GM18526 (cell line): ENCODE data around the gene HERC6.

Experiments used
- POLR2A ChIP-seq: IDR thresholded peaks from 3 replicates; pipeline ENCODE4 v1.6.1; 2011; ENCODE audit not compliant: insufficient read length; ENCODE audit errors: extremely low read depth

The HERC6 gene

GRCh38 chr4:88378691-88379559 lies at the start of gene HERC6:
Gene HERC6, plus strand, starts transcription at chr4:88378852. Its CDS starts 70 bp downstream, at chr4:88378922.
- peak; percentile 54 for TF ChIP-seq POLR2A

- no peak for TF ChIP-seq POLR2A
These were observed 44.8 kb upstream of the HERC6 start for GRCh38 chr4:88333741-88334405.

DNA sequence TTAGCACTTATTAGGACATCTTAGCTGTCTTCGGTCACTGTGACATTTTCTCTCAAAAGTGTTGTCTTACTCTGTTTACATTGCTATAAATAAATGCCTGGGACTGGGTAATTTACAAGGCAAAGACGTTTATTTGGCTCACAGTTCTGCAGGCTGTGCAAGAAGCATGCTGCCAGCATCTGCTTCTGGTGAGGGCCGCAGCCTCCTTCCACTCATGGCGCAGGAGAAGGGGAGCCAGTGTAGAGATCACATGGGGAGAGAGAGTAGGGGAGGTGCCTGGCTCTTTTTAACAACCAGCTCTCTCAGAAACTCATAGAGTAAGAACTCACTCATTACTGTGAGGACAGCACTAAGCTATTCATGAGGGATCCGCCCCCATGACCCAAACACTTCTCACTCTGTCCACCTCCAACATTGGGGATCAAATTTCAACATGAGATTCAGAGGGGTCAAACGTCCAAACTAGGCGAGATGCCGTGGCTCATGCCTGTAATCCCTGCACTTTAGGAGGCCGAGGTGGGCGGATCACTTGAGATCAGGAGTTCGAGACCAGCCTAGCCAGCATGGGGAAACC lies 43.5 kb upstream of the HERC6 start:
- no peak for TF ChIP-seq POLR2A

DNA sequence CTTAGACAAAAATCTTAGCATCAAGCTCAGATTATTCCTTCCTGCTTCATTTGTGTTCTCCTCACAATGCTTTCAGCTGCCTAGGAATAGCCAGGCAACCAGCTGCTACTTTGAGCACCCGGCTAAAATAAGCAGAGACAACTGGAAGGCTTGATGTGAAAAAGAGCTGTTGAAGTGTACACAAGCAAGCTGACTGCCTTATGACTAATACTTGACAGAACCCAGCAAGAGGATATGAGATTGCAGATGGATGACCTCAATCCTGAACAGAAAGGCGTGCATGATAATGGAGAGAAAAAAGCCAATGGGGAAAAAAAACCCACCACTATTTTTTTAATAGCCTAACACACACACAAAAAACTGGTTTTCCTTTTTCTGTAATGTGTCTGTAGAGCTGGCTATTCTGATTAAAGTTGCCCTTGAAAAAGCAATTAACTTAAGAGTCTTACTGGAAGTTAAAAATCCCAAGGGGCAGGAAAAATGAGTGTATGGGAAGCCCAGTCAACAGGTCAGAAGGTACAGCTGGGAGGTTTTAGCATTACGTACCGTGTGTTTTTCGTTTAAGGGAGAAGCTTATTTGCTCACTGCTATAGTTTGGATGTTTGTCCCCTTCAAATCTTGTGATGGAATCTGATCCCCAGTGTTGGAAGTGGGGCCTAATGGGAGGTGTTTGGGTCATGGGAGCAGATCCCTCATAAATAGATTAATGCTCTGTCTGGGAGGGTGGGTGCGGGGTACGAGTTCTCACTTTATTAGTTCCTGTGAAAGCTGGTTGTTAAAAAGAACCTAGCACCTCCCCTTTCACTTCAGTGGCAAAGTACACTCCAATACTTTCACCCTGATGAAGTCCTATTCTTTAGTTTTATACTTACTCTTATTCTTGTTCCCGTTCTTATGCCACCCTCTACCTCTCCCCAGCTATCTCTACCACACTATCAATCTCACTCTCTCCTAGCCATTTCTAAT lies 37.1 kb upstream of the HERC6 start:
- no peak for TF ChIP-seq POLR2A

GRCh38 chr4:88350786-88351185 lies 27.9 kb upstream of the HERC6 start:
- TF ChIP-seq POLR2A, result no peak

DNA sequence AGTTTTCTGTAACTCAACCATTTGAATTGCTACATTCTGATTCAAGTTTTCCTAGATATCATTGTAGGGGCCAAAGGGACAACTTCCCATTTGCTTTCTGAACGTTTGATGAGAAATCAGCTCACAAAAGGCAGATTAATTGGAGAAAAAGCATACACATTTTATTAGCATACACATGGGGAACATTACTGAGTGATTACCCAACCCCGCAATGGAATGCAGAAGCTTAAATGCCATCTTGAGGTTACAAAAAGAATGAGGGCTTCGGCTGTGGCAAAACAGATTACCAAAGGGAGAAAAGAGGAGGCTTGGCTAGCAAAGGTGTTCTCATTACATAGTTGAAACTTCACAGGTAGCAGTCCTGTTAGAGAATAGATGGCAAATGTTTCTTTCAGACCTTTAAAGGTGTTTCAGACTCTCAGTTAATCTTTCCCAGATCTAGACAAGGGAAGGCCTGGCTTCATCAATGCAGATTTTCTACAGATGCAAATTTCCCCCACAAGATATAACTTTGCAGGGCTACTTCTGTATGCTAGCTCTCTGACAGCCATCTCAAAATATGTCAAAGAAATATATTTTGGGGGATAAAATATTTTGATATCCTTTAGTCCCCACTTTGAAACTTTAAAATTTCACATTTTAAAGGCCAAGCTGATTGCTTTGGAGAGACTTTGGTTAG lies 26.5 kb upstream of the HERC6 start:
- no peak for TF ChIP-seq POLR2A

DNA sequence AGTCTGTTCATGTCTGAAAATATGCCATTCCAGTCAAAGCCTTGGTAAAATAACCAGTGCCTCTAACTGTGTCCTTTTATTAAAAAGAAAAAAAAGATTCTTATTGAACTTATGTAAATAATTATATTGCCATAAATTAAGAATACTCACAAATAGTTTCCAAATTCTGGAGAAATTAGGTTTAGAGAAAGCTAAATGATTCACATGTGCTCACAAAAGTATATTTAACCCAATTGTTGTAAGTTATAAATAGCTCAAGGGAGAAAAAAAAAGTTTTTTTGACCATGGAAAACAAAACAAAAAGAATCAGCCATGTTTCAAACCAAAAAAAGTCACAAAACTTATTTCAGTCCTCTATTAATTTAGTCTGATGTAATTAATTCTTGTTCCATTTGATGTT lies 25.3 kb upstream of the HERC6 start:
- TF ChIP-seq POLR2A, result no peak

DNA sequence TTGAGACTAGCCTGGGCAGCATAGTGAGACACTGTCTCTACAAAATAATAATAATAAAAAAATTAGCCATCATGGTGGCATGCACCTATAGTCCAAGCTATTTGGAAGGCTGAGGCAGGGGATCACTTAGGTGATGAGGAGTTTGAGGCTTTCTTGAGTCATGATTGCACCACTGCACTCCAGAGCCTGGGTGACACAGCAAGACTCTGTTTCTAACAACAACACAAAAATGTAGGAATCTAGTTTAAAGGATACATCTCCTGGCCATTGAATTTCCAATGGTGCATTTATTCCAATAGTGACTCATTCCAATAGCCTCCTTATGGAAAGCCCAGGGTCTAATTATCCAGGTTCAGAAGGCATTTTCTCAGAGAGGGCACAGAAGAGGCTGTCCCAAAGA lies 21.9 kb upstream of the HERC6 start:
- TF ChIP-seq POLR2A, result no peak

DNA sequence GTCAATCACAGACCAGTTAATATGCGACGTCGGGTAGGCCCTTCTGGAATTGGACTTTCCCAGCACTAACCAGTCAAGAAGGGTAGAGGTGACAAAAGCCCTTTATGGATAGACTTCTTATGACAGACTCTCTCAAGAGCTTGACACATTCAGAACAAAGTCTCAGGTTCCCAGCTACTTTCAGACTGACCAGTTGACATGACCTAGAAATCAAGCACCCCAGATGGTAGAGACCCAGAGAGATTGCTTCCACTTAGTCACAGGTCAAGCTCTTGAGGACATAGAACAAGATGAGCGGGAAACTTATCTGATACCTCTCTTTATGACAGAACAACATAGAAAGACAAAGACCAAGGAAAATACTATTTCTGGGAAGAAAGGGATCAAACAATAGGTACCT lies 21.4 kb upstream of the HERC6 start:
- no peak for TF ChIP-seq POLR2A

DNA sequence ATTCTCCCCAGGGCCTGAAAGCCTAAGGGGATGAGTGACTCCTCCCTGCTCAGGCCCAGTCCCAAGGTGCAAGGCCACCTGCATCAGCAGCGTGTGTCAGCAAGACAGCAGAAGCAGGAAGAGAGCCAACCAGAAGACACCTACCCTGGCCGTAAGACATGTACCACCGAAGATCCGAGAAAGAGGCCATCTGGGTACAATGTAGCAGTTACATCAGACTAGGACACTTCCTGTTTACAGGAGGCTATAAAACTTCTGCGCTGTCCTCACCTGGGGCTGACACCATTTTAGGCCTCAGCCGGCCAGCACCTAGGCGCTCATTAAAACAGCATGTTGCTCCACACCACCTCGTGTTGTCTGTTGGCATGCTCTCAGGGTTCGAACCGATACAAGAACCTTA lies 19.1 kb upstream of the HERC6 start:
- TF ChIP-seq POLR2A, result no peak

DNA sequence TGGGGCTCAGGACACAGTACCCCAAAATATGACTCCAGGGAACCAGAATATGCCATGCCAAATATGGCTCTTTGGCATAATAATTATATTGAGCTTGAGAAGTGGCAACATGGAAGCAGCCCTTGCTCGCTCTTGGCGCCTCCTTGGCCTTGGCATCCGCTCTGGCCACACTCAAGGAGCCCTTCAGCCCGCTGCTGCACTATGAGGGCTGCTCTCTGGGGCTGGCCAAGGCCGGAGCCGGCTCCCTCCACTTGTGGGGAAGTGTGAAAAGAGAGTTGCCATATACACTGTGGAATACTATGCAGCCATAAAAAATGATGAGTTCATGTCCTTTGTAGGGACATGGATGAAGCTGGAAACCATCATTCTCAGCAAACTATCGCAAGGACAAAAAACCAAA lies 18.4 kb upstream of the HERC6 start:
- TF ChIP-seq POLR2A, result no peak

GRCh38 chr4:88360791-88361190 lies 17.9 kb upstream of the HERC6 start:
- no peak for TF ChIP-seq POLR2A

GRCh38 chr4:88366460-88366859 lies 12.2 kb upstream of the HERC6 start:
- no peak for TF ChIP-seq POLR2A

- TF ChIP-seq POLR2A, result no peak
These were observed 10.8 kb upstream of the HERC6 start for GRCh38 chr4:88367826-88368225.
